Upper lobe of left lung (tissue), 4 donors: Measurements from ENCODE around the gene SMAD2.

Experiments used
- POLR2A ChIP-seq, 4 donors: fragments of 450-650 bp; IDR thresholded peaks; one replicate each; pipeline ENCODE4 v1.5.1; 2016 to 2017; ENCODE audit warnings: antibody characterized with exemption in 4 of 4, mild to moderate bottlenecking in 2 of 4
- POLR2AphosphoS5 ChIP-seq, 2 donors: sonication (generic); formaldehyde crosslinking; IDR thresholded peaks; one replicate each; pipeline ENCODE4 v1.5.1; 2017; ENCODE audit warnings: antibody characterized with exemption in 2 of 2
- TF ChIP-seq, protein P1 (sequence below), 6 experiments: fragments of 450-650 bp in 4 of 6; fragments of 200-600 bp in 2 of 6; sonication (generic) in 2 of 6; IDR thresholded peaks; one replicate each; pipeline ENCODE4 v1.5.1; 2016 to 2019; ENCODE audit warnings: antibody characterized with exemption in 6 of 6

DNA sequence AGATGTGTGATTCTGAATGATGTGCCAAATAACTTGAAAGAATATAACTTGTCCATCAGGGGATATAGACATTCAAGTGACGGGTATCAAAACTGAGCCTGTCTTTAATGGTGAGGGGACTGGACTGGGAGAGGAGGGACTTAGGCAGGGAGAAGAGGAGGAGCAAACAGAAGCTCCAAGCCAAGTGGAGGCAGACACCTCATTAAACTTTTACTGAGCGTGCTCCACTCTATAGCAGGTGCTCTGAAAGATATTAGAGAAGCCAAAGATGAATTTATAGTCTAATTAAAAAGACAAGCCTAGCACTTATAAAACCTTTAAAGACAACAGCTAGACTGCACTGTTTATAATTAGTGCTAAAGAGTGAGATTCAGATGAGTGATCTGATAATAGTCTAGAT lies 47.7 kb upstream of the SMAD2 start:
- TF ChIP-seq, protein P1, sequence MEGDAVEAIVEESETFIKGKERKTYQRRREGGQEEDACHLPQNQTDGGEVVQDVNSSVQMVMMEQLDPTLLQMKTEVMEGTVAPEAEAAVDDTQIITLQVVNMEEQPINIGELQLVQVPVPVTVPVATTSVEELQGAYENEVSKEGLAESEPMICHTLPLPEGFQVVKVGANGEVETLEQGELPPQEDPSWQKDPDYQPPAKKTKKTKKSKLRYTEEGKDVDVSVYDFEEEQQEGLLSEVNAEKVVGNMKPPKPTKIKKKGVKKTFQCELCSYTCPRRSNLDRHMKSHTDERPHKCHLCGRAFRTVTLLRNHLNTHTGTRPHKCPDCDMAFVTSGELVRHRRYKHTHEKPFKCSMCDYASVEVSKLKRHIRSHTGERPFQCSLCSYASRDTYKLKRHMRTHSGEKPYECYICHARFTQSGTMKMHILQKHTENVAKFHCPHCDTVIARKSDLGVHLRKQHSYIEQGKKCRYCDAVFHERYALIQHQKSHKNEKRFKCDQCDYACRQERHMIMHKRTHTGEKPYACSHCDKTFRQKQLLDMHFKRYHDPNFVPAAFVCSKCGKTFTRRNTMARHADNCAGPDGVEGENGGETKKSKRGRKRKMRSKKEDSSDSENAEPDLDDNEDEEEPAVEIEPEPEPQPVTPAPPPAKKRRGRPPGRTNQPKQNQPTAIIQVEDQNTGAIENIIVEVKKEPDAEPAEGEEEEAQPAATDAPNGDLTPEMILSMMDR (IDR thresholded peaks at IDR 0.05): no peak
- TF ChIP-seq POLR2AphosphoS5 (IDR thresholded peaks at IDR 0.05) (no peak), POLR2A (IDR thresholded peaks at IDR 0.05) (no peak)
